Suppressor macrophage (primary cell): ENCODE measurements around the gene ANXA7.

Experiments used
- DNase-seq, 4 experiments: peaks; one replicate each; pipeline ENCODE4 v3.0.0-alpha.2; 2020 to 2022
- total RNA-seq, 17 experiments: gene quantifications; one replicate each; lab custom pipeline; 2026; ENCODE audit warnings: mixed read lengths in 6 of 17, inconsistent platforms in 3 of 17; lab: John Stamatoyannopoulos, UW

ANXA7 gene
- 124 to 194 (median 160) reads per million in 17 experiments for total RNA-seq

DNA sequence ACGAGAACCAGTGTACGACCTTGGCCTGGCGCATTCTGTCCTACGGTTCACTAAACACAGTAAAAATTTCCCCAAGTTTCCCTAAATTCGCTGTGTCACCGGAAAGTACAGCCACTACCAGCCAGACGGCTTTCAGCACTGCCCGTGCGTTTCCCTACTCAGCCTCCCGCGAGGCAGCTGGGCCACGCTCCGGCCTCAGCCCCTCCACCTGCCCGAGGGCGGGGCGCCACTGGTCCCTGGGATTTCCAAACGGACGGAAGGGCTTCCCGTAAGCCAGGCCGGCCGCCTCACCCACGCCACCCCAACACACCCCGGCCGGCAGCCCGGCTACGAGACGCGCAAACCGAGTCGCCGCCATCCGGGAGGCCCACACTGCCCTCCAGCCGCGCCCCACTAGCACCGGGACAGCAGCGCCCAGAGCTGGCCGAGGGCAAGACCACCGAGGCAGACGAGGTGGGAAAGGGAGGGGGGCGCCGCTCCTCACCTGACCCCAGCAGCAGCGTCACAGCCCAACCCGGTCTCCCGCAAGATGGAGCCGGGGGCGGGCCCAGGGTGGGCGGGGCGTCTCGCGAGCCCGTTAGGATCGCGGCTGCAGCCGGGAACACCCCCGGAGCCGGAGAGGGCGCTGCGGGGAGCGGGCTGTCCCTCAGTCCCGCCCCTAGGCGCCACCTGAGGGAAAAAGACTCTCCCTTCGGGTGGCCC is at the start of gene ANXA7:
Gene ANXA7, minus strand, starts transcription at position 531 of the 702 bp plus-strand sequence. CDS start 13,202 bp downstream, outside the sequence.
- DNase-seq = peak; percentile 89 to 96 (median 93)

DNA sequence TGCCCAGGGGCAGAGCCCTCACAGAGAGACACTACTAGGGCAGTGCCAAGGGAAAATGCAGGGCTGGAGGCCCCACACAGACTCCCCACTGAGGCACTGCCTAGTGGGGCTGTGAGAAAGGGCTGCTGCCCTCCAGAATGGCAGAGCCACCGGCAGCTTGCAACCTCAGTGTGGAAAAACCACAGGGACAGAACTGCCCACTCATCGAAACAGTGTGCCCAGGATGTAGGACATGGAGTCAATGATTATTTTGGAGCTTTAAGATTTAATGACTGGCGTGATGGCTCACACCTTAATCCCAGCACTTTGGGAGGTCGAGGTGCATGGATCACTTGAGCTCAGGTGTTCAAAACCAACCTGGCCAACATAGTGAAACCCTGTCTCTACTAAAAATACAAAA is 47.0 kb upstream of the ANXA7 start:
- DNase-seq = no peak

DNA sequence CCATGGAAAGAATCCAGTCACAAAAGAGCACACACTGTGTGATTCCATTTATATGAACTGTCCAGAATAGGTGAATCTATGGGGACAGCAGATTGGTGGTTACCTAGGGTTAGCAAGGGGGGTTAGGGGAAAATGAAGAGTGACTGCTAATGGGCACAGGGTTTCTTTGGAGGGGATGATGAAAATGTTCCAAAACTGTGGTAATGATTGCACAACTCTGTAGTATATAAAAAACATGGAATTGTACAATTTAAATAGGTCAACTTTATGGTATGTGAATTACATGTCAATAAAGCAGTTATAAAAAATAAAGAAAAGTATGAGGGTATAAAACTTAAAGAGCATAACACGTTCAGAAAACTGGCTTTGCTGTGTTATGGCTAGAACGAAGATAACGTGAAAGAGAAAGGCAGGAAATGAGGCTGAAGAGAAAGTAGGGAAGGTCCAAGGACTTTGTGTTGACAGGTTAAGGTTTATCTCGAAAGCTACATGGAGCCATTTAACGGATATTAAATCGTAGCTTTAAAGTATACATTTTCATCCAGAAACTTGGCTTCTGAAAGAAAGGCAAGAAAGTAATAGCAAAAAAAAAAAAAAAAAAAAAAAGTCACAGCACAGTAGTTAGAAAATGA is 45.9 kb upstream of the ANXA7 start:
- no peak for DNase-seq

DNA sequence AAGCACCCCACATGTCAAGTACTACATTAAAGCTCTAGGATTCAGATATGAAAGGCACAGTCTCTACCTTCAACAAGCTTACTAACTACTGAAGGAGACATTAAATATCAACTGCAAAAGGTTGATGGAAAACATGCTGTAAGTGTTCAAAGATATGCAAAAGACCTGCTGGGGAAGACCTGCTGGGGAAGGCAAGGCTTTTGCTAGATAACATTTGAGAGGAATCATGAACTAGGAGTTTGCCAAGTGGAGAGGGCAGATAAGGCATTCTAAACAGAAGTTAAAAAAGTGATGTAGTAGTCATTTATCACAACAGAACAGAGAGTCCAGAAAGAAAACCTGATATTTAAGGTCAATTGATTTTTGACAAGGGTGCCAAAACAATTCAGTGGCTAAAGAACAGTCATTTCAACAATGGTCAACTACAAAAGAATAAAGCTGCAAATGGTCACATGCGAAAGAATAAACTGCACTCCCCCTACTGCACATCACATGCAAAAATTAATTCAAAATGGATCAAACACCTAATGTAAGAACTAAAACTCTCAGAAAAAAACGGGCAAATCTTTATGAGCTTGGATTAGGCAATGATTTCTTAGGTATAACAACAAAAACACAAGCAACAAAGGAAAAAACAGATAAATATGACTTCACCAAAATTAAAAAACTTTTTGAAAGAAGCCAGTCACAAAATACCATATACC is 42.5 kb upstream of the ANXA7 start:
- DNase-seq = no peak

DNA sequence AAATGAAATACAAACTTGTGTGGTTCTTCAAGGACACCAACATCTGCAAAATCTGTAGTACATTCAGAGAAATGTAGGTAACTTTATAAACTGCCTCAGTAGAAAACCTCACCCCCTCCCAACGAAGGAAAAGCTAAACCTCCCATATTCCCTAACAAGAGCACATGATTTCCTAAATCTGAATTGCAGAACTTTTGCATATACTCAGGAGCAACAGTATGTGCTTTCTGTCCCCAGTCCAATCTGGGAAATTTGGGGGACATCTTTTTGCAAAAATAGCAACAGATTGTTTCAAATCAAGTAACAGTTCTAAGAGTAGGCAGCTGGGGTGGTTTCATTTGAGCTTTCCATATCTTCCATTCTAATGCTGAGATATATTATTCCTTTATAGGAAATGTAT is 35.3 kb upstream of the ANXA7 start:
- DNase-seq = no peak

DNA sequence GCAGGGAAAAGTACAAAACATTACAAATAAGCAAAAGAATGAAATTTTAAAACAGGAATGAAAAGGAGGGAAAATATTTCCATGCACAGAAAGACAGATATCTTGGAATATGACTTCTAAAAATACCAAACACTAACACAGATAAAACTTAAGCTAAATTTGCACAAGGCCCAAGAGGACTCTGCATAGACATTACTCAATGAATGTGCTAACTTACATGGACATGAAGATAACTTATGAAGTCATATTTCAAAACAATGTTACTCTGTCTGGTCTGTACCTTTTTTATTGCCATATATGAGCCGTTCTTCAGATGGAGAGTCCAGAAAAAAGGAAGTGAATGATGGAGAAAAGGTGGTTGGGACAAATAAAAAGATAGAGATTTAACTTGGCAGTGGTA is 34.5 kb upstream of the ANXA7 start:
- DNase-seq = no peak

DNA sequence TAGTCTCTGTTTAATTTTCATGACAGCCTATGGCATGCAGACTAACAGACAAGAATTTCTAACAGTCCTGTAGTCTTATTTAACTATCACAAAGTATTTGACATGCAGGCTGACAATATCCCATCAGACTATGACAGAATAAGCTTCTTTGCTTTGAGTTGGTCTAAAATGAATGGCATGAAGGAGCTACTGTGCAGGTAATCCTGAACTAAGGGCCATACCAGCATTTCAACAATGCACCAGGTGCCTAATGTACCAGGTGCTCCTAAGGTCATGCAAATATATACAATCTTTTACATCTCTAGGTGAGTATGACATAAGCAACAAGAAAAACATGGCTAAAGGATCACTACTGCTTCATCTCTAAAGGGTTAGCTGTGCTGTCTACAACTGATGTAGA is 33.1 kb upstream of the ANXA7 start:
- DNase-seq = no peak

DNA sequence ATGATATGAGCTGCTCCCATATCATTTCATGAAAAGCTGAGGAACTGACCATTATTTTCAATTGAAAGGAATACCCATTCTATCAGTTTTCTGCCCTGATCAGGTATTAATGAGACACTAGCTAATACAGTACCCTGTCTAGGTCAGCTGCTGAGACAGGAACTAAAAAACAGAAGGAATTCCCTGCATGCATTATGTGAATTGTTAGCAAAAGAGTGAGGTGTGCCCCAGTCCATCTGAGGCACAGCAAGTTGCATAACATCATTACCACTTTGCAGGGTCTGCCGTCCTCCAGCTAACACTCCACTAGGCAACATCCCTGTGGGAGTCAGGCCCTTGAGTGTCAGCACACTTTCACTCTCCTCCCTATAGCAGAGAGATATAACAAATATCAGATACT is 30.6 kb upstream of the ANXA7 start:
- DNase-seq = no peak

DNA sequence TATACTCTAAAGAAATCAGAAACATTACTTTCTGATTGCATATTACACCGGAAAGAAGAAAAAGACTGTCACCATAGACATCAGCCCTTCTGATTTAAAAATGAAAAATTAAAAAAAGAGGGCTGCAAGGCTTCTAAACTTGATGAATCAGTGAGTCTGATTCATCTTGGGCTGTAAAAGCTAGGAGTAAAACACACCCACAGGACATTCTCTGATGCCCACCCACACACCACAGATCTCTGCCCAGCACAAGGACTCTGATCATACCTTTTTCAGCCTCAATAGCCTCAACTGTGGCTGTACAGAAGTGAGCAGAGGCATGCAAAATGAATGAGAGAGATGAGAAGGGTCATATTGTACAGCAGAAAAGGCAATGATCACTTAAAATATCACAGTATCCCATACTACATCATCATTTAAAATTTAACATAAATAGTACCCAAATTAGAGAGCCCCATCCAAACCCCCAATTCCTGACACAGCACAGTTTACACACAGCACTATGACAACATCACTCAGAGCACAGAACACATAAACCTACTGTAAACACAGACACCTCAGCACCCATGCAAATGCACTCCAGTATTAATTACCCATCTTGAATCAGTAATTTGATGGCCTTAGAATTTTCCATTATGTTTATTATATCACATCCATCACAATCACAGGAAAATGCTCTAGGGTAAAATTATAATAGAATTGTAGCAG is 25.9 kb upstream of the ANXA7 start:
- peak; percentile 2 to 42 (median 34) for DNase-seq

DNA sequence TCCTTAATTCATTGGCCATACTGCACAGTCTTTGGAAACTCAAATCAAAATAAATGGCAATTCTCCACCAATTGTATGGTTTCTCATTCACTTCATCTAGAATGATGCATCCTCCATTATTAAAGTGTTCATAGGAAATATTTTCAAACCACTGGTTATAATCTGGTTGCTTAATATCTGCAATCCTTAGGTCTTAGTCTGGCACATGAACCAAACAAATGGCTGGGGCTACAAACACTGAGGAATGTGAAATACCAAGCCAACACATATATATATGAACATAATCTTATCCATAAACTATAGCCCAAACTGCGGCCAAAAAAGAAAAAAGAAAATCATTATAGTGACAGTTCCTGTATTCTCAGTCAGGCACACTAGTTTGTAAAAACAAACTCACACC is 25.2 kb upstream of the ANXA7 start:
- no peak for DNase-seq

DNA sequence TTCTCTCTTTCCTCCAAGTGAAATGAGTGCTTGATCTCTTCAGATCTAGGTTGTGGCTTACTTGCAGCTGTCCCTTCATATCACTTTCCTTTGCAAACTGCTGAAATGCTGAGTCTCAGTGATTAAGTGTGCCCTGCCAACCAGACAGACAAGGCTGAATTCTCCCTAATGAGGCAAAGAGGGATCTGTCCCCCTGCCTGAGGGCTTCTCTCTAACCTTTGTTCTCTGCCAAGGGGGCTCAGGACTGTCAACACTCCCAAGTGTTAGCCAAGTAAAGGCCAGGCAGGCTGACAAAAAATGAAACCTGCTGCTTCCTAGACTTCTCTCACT is 19.6 kb upstream of the ANXA7 start, which contains the start of gene MSS51:
Gene MSS51, minus strand, starts transcription at position 24 of the 330 bp plus-strand sequence. CDS start 5,277 bp downstream, outside the sequence.
- no peak for DNase-seq

DNA sequence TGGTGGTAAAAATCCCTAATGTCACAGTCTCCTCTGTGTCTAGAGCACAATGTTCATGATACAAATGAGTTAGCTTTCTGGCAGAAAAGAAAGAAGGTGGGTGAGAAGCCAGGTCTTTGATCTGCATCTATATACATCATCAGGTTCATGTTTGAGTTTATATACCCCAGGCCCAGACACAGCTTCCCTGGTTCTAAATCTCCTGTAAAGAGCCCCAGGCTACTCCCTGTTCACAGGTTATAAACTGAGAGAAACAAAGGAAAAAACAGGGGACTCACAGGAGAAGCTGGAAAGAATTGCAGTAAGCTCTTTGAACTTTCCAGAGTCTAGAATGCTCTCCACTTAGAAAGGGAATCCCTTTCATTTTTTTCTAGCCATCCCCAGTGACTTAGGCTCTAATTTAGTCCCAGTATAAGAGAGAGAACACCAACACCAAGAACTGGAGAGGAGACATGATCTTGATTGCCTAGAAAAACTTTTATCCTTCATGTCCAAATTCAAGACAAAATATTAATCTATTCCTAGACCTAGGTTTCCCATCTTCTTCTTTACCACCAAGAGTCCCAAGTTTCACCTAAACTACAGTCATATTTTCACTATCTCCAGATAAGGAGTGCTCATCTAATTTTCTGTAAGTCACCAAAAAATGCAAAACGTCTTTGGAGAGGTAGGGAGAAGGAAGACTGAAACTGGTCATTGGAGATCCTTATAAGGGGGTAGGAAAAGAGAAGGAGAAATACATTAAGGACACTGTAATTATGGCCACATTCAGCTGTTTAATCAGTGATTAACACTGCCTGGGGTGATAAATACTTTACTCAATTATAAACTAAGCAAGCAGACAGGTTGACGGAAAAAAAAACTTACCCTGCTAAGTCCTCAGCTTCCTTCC is 19.0 kb upstream of the ANXA7 start:
- no peak for DNase-seq

DNA sequence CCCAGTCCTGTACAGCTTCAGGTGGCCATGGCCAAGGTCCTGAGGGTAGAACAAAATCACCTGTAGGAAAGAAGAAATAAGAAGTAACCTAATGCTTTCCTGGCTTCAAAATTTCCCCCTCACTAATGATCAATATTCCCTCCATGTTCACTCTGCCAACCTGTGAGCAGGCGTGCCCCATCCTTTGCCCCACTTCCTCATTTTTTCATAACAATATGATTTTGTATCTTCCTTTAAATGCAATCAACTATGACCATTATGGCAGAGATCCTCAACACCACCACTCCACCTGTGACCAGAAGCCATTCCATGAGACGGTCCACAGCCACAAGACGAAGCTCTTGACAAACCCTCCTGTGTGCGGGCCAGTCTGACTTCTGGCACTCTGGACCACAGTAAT is 12.5 kb upstream of the ANXA7 start:
- DNase-seq = no peak

DNA sequence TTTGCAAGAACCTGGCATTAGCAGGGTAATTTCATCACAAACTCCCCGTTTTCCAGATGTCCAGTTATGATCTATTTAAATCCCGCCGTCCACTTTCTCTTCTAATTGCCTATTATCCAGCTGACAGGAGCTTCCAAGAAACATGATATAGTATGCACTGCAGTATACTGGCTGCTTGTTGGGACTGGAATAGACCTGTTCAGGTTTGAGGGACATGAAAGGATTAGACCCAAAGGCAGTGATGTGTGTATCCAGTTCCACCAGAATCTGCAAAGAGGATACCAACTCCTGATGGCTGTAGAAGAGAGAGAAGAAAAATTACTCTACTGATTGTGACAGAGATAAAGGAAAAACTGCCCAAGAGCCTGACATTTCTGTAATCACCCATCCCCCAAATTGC is 10.6 kb upstream of the ANXA7 start:
- no peak for DNase-seq

DNA sequence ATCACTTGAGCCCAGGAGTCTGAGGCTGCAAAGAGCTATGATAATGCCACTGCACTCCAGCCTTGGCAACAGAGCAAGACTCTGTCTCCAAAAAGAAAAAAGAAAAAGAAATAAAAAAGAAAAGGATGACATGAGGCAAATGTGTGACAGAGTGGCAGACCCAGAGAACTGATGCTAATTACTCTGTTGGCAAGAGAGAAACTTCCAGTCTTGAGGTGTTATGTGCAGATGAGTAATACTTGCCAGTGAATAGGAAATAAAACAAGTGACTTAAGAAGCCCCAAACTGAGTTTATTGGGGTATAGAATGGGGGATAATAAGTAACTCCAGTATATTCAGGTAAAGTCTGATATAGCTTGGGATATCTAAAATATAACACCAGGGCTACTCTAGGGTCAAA is 9.5 kb upstream of the ANXA7 start:
- no peak for DNase-seq

DNA sequence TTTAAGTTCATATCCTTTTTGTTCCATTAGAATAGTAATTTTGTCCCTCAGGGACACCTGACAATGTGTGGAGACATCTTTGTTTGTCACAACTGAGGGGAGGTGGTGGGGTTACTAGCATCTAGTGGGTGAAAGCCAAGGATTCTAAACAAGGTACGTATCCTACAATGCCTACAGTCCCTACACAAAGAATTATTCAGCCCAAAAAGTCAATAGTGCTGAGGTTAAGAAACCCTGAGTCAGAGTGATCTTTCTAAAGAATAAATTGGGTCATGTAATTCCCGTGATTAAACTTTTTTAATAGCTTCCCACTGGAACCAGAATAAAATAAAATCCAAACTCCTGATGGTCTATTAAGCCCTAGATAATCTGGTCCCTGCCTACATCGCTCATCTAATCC is 2.7 kb upstream of the ANXA7 start:
- no peak for DNase-seq

DNA sequence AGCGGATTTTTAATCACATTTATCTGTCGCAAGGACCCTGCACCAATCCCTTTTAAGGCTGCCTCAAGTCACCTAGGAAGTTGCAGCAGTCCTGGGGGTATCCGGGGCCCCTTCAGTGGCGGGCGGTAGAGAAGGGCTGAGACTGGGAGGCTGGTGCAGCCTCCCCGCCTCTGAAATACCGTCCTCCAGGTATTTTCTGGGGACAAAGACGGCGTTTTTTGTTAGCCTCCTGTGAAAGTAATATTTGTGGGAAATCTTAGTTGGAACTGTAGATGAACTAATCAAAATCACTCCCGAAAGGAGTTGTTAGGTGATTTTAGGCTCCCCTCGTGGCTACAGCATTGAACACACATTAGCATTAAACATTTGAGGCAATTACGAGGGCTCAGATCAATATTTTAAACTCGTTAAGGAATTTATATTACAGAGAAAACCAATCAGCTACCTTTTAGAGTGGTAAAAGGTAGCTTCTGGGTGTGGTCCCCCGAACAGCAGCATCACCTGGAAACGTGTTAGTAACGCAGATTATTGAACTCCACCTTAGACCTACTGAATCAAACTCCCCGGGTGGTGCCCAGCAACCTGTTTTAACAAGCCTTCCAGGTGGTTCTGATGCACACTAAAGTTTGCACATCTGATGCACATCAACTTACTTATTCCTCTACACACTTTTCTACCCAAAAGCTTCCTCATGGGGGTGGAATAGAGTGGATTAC is 530 bp upstream of the ANXA7 start:
- DNase-seq = no peak

DNA sequence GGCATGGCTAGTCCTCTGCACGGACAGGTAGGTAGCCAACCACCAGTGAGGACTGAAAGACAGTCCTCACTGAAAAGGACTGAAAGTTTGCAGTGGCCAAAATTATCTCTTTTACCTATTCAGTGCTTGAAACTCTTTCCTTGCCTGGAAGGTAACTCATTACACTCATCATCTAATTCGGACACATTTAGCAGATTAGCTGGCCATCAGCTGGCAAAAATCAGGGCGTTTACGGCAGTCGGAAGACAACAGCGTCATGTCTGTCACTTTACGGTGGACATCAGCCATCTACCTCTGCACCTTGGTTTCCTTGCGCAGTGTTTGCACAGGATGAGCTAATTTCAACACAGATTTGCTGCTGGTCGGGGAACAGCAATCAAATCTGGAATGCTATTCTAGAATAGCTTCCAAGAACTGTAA is 740 bp downstream of the ANXA7 start:
- DNase-seq = no peak

DNA sequence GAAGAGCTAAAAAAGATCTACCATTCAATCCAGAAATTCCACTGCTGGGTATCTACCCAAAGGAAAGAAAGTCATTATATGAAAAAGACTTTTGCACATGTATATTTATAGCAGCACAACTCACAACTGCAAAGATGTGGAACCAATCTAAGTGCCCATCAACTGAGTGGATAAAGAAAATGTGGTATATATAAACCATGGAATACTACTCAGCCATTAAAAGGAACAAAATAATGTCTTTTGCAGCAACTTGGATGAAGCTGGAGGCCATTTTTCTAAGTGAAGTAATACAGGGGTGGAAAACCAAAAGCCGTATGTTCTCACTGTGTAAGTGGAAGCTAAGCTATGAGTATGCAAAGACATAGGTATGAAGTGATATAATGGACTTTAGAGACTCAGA is 3.0 kb downstream of the ANXA7 start:
- DNase-seq = no peak

DNA sequence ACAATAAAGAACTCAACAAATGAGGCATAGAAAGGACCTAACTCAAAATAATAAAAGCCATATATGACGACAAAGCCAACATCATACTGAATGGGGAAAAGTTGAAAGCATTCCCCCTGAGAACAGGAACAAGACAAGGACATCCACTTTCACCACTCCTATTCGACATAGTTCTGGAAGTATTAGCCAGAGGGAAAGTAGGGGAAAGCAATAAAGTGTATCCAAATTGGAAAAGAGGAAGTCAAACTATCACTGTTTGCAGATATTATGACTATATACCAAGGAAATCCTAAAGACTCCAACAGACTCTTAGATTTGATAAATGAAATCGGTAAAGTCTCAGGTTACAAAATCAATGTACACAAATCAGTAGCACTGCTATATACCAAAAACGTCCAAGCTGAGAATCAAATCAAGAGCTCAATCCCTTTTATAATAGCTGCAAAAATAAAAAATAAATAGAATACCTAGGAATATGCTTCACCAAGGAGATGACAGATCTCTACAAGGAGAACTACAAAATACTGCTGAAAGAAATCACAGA is 4.8 kb downstream of the ANXA7 start:
- DNase-seq = peak in 2 of 4 experiments; percentile 2 to 15

DNA sequence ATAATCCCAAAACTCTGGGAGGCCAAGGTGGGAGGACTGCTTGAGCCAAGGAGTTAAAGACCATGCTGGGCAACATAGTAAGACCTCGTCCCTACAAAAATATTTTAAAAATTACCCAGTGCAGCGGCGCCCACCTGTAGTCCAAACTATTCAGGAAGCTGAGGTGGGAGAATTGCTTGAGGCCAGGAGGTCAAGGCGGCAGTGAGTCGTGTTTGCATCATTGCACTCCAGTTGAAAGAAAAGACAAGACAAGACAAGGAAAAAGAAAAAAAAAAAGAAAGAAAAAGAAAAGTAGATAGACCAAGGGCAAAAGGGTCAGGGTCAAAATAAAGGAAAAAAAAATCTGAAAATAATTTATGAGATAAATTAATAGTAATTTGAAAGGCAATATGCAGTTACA is 5.8 kb downstream of the ANXA7 start:
- DNase-seq = no peak
